Suppressor macrophage (primary cell): ENCODE data around the gene ALDH1L1.
"Not testable (repeated sequence)": the region's sequence is repeated elsewhere in the genome, so short reads cannot be mapped to it uniquely, and the experiment has no call there.

Experiments used
- DNase-seq, 4 experiments: peaks; one replicate each; pipeline ENCODE4 v3.0.0-alpha.2; 2020 to 2022

Gene ALDH1L1

GRCh38 chr3:126104742-126105605 is 75.4 kb downstream of the ALDH1L1 start:
- DNase-seq, result no peak

GRCh38 chr3:126104028-126104635 is 76.3 kb downstream of the ALDH1L1 start:
- DNase-seq, result no peak

- DNase-seq, result no peak
Measured at GRCh38 chr3:126103121-126104027, 77.0 kb downstream of the ALDH1L1 start.

GRCh38 chr3:126102530-126102951 is 77.8 kb downstream of the ALDH1L1 start:
- DNase-seq, result no peak

GRCh38 chr3:126102011-126102410 is 78.4 kb downstream of the ALDH1L1 start:
- no peak for DNase-seq

GRCh38 chr3:126101521-126101982 is 78.8 kb downstream of the ALDH1L1 start:
- DNase-seq, result no peak

GRCh38 chr3:126100634-126101301 is 79.6 kb downstream of the ALDH1L1 start:
- DNase-seq, result no peak

GRCh38 chr3:126100269-126100633 is 80.1 kb downstream of the ALDH1L1 start:
- no peak for DNase-seq

GRCh38 chr3:126098391-126098858 is 82.0 kb downstream of the ALDH1L1 start:
- DNase-seq, result no peak

- DNase-seq, result no peak
Measured at GRCh38 chr3:126097801-126098200, 82.6 kb downstream of the ALDH1L1 start.

GRCh38 chr3:126096274-126096673 is 84.1 kb downstream of the ALDH1L1 start:
- not testable (repeated sequence) for DNase-seq

GRCh38 chr3:126092128-126092527 is 88.3 kb downstream of the ALDH1L1 start:
- not testable (repeated sequence) for DNase-seq

GRCh38 chr3:126087552-126088175 is 92.7 kb downstream of the ALDH1L1 start:
- DNase-seq, result no peak

GRCh38 chr3:126085841-126086240 is 94.5 kb downstream of the ALDH1L1 start:
- no peak for DNase-seq

GRCh38 chr3:126085276-126085675 is 95.1 kb downstream of the ALDH1L1 start:
- DNase-seq, result no peak

- DNase-seq, result no peak
Measured at GRCh38 chr3:126084768-126085180, 95.6 kb downstream of the ALDH1L1 start.

- peak; percentile 85 to 95 (median 90) for DNase-seq
Measured at GRCh38 chr3:126083913-126084767, 96.2 kb downstream of the ALDH1L1 start, which contains the start of gene SLC41A3. Gene SLC41A3 (minus strand): TSS chr3:126084124. CDS start chr3:126068219, 15,905 bp downstream.

- peak; percentile 23 to 58 (median 29) for DNase-seq
Measured at GRCh38 chr3:126083511-126083912, 96.9 kb downstream of the ALDH1L1 start.

- no peak for DNase-seq
Measured at GRCh38 chr3:126083138-126083445, 97.3 kb downstream of the ALDH1L1 start.

- DNase-seq, result no peak
Measured at GRCh38 chr3:126082362-126083137, 97.8 kb downstream of the ALDH1L1 start.
